ENCODE measurements around the gene KIF26B.

The KIF26B gene

GRCh38 chr1:245245021-245245667 lies 90.4 kb downstream of the KIF26B start:
- no peaks in the 10 kb centered on the region for H3K36me3 ChIP-seq (ENCODE audit: control insufficient read depth in 5 of 5, insufficient read depth in 5 of 5, low read length in 5 of 5)
- H3K27me3 ChIP-seq (ENCODE audit: control insufficient read depth in 5 of 5, insufficient read depth in 4 of 5, low read length in 5 of 5), result peaks cover 0 to 20% (median 3%) of the 10 kb centered on the region in 5 donors
- H3K9me3 ChIP-seq (ENCODE audit: control insufficient read depth in 5 of 5, low read length in 5 of 5), result peaks cover 0 to 3% (median 0%) of the 10 kb centered on the region in 5 donors
- no peak overlapping the region for H3K27ac ChIP-seq (ENCODE audit: low read depth, low read length)
- no peak overlapping the region for H3K9ac ChIP-seq (ENCODE audit: low read length in 5 of 5)
- H3K4me3 ChIP-seq (ENCODE audit: low read depth in 1 of 5, low read length in 5 of 5), result no peak overlapping the region
- no peaks in the 10 kb centered on the region for H3K4me1 ChIP-seq (ENCODE audit: control insufficient read depth in 5 of 5, insufficient read depth in 5 of 5, low read length in 5 of 5)

- H3K4me3 ChIP-seq (ENCODE audit: low read depth in 1 of 5, low read length in 5 of 5), result no peak overlapping the region
- H3K27ac ChIP-seq (ENCODE audit: low read depth, low read length), result no peak overlapping the region
- H3K4me1 ChIP-seq (ENCODE audit: control insufficient read depth in 5 of 5, insufficient read depth in 5 of 5, low read length in 5 of 5), result no peaks in the 10 kb centered on the region
- H3K36me3 ChIP-seq (ENCODE audit: control insufficient read depth in 5 of 5, insufficient read depth in 5 of 5, low read length in 5 of 5), result no peaks in the 10 kb centered on the region
- peaks cover 0 to 10% (median 2%) of the 10 kb centered on the region in 5 donors for H3K27me3 ChIP-seq (ENCODE audit: control insufficient read depth in 5 of 5, insufficient read depth in 4 of 5, low read length in 5 of 5)
- H3K9me3 ChIP-seq (ENCODE audit: control insufficient read depth in 5 of 5, low read length in 5 of 5), result peaks cover 0 to 3% (median 0%) of the 10 kb centered on the region in 5 donors
- H3K9ac ChIP-seq (ENCODE audit: low read length in 5 of 5), result no peak overlapping the region
These were observed 91.6 kb downstream of the KIF26B start for GRCh38 chr1:245246433-245246832.

- no peak overlapping the region for H3K27ac ChIP-seq (ENCODE audit: low read depth, low read length)
- H3K36me3 ChIP-seq (ENCODE audit: control insufficient read depth in 5 of 5, insufficient read depth in 5 of 5, low read length in 5 of 5), result no peaks in the 10 kb centered on the region
- H3K4me3 ChIP-seq (ENCODE audit: low read depth in 1 of 5, low read length in 5 of 5), result no peak overlapping the region
- H3K9ac ChIP-seq (ENCODE audit: low read length in 5 of 5), result no peak overlapping the region
- peaks cover 0 to 7% (median 0%) of the 10 kb centered on the region in 5 donors for H3K27me3 ChIP-seq (ENCODE audit: control insufficient read depth in 5 of 5, insufficient read depth in 4 of 5, low read length in 5 of 5)
- H3K9me3 ChIP-seq (ENCODE audit: control insufficient read depth in 5 of 5, low read length in 5 of 5), result peaks cover 0 to 3% (median 0%) of the 10 kb centered on the region in 5 donors
- H3K4me1 ChIP-seq (ENCODE audit: control insufficient read depth in 5 of 5, insufficient read depth in 5 of 5, low read length in 5 of 5), result no peaks in the 10 kb centered on the region
These were observed 92.6 kb downstream of the KIF26B start for GRCh38 chr1:245247356-245247755.

DNA sequence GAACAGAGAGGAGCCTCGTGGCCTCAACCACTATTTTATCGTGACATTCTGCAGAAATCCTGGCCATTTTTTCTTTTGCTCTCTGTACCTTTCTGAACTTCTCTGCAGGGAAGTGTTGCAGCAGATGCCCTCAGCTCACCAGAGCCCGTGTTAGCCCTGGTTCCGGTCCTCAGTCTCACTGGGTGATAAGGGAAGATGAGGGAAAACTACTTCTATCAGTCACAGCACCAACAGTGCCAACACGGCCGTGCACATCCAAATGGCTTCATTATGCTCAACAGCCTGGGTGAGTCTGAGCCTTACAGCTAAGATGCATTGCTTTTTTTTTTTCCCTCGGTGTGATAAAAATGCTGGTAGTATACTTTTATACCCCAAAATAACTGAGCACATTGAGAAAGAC lies 93.0 kb downstream of the KIF26B start:
- H3K27me3 ChIP-seq (ENCODE audit: control insufficient read depth in 5 of 5, insufficient read depth in 4 of 5, low read length in 5 of 5), result peaks cover 0 to 6% (median 0%) of the 10 kb centered on the region in 5 donors
- H3K4me1 ChIP-seq (ENCODE audit: control insufficient read depth in 5 of 5, insufficient read depth in 5 of 5, low read length in 5 of 5), result no peaks in the 10 kb centered on the region
- H3K4me3 ChIP-seq (ENCODE audit: low read depth in 1 of 5, low read length in 5 of 5), result no peak overlapping the region
- H3K9me3 ChIP-seq (ENCODE audit: control insufficient read depth in 5 of 5, low read length in 5 of 5), result peaks cover 0 to 5% (median 0%) of the 10 kb centered on the region in 5 donors
- no peak overlapping the region for H3K9ac ChIP-seq (ENCODE audit: low read length in 5 of 5)
- no peak overlapping the region for H3K27ac ChIP-seq (ENCODE audit: low read depth, low read length)
- no peaks in the 10 kb centered on the region for H3K36me3 ChIP-seq (ENCODE audit: control insufficient read depth in 5 of 5, insufficient read depth in 5 of 5, low read length in 5 of 5)

- no peaks in the 10 kb centered on the region for H3K36me3 ChIP-seq (ENCODE audit: control insufficient read depth in 5 of 5, insufficient read depth in 5 of 5, low read length in 5 of 5)
- H3K4me1 ChIP-seq (ENCODE audit: control insufficient read depth in 5 of 5, insufficient read depth in 5 of 5, low read length in 5 of 5), result no peaks in the 10 kb centered on the region
- peaks cover 0 to 4% (median 0%) of the 10 kb centered on the region in 5 donors for H3K27me3 ChIP-seq (ENCODE audit: control insufficient read depth in 5 of 5, insufficient read depth in 4 of 5, low read length in 5 of 5)
- H3K27ac ChIP-seq (ENCODE audit: low read depth, low read length), result no peak overlapping the region
- H3K9ac ChIP-seq (ENCODE audit: low read length in 5 of 5), result no peak overlapping the region
- H3K4me3 ChIP-seq (ENCODE audit: low read depth in 1 of 5, low read length in 5 of 5), result no peak overlapping the region
- H3K9me3 ChIP-seq (ENCODE audit: control insufficient read depth in 5 of 5, low read length in 5 of 5), result peaks cover 0 to 5% (median 0%) of the 10 kb centered on the region in 5 donors
These were observed 93.5 kb downstream of the KIF26B start for GRCh38 chr1:245248231-245248731.

GRCh38 chr1:245255783-245256182 lies 101.0 kb downstream of the KIF26B start:
- H3K27me3 ChIP-seq (ENCODE audit: control insufficient read depth in 5 of 5, insufficient read depth in 4 of 5, low read length in 5 of 5), result peaks cover 0 to 18% (median 0%) of the 10 kb centered on the region in 5 donors
- H3K27ac ChIP-seq (ENCODE audit: low read depth, low read length), result no peak overlapping the region
- H3K4me3 ChIP-seq (ENCODE audit: low read depth in 1 of 5, low read length in 5 of 5), result no peak overlapping the region
- H3K4me1 ChIP-seq (ENCODE audit: control insufficient read depth in 5 of 5, insufficient read depth in 5 of 5, low read length in 5 of 5), result peaks cover 0 to 4% (median 0%) of the 10 kb centered on the region in 5 donors
- H3K36me3 ChIP-seq (ENCODE audit: control insufficient read depth in 5 of 5, insufficient read depth in 5 of 5, low read length in 5 of 5), result no peaks in the 10 kb centered on the region
- H3K9ac ChIP-seq (ENCODE audit: low read length in 5 of 5), result no peak overlapping the region
- peaks cover 0 to 14% (median 0%) of the 10 kb centered on the region in 5 donors for H3K9me3 ChIP-seq (ENCODE audit: control insufficient read depth in 5 of 5, low read length in 5 of 5)

- Histone ChIP-seq H3K9ac (ENCODE audit: low read length in 5 of 5) (no peak overlapping the region), H3K27ac (ENCODE audit: low read depth, low read length) (no peak overlapping the region), H3K27me3 (ENCODE audit: control insufficient read depth in 5 of 5, insufficient read depth in 4 of 5, low read length in 5 of 5) (peaks cover 0 to 18% (median 0%) of the 10 kb centered on the region in 5 donors), H3K36me3 (ENCODE audit: control insufficient read depth in 5 of 5, insufficient read depth in 5 of 5, low read length in 5 of 5) (no peaks in the 10 kb centered on the region), H3K9me3 (ENCODE audit: control insufficient read depth in 5 of 5, low read length in 5 of 5) (peaks cover 0 to 14% (median 0%) of the 10 kb centered on the region in 5 donors), H3K4me3 (ENCODE audit: low read depth in 1 of 5, low read length in 5 of 5) (no peak overlapping the region), H3K4me1 (ENCODE audit: control insufficient read depth in 5 of 5, insufficient read depth in 5 of 5, low read length in 5 of 5) (peaks cover 0 to 4% (median 0%) of the 10 kb centered on the region in 5 donors)
These were observed 101.7 kb downstream of the KIF26B start for GRCh38 chr1:245256528-245256927.

DNA sequence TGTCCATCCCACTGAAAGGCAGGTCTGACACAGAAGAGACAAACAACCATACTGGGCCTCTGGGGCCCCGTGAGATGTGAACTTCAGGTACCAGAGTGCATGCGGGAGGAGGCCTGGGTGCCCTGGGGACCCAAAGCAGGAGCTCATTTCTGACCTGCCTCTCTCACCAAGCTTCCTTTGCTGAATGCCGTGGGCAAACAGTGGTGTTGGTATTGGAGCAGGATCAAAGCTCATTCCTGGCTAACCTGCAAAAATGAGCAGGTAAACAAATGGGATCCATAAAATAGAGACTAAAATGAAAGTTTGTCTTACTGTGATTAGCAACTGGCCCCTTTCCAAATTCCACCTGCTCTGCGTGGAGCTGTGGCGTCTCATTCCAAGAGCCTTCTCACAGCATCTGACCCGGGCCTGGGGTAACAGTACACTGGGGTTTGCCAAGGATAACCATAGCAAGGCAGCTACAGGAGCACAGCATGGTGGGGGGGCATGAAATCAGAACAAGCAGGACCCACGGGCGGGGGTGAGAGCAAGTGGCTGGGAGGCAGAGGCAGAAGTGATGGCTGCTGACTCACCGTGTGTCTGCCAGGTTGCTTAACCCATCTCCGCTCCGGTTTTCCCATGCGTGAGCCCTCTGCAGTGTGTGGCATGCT lies 103.6 kb downstream of the KIF26B start:
- Histone ChIP-seq H3K9me3 (ENCODE audit: control insufficient read depth in 5 of 5, low read length in 5 of 5) (peaks cover 0 to 9% (median 0%) of the 10 kb centered on the region in 5 donors), H3K4me1 (ENCODE audit: control insufficient read depth in 5 of 5, insufficient read depth in 5 of 5, low read length in 5 of 5) (peaks cover 0 to 4% (median 0%) of the 10 kb centered on the region in 5 donors), H3K4me3 (ENCODE audit: low read depth in 1 of 5, low read length in 5 of 5) (no peak overlapping the region), H3K9ac (ENCODE audit: low read length in 5 of 5) (no peak overlapping the region), H3K36me3 (ENCODE audit: control insufficient read depth in 5 of 5, insufficient read depth in 5 of 5, low read length in 5 of 5) (no peaks in the 10 kb centered on the region), H3K27me3 (ENCODE audit: control insufficient read depth in 5 of 5, insufficient read depth in 4 of 5, low read length in 5 of 5) (peaks cover 2 to 19% (median 8%) of the 10 kb centered on the region in 5 donors), H3K27ac (ENCODE audit: low read depth, low read length) (no peak overlapping the region)

DNA sequence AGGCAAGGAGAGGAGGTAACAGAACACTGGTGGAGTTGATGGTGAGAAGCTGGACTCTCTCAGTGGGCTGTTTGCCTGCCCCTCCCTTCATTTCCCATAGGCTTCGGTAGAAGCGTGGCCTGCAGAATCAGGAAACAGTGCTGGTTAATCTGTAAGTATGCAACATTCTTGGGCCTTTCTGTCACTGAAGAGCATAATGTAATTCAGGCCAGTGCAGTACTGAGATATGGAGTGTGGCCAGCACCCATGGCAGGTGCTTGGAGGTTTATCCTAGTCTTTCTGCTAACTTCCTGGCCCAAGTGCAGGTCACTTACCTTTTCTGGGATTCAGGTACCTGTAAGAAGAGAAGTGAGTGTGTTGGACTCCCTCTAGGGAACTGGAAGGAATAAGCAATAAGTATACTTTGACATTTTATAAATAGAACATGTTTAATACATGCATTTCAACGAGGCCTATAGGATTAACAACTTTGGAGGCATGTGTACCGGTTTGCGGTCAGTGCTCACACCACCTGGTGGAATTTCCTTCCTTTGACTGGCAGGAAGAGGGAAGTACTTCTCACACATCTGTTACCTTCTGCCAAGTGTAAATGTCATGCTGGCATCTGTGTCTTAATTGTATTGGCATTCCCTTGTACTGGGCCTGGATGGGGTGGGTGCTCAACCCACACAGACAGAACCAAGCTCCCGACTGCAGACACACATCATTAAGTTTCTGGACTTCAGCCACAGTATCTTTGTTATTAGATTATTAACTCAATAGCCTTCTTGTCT lies 105.5 kb downstream of the KIF26B start:
- peaks cover 2 to 25% (median 9%) of the 10 kb centered on the region in 5 donors for H3K27me3 ChIP-seq (ENCODE audit: control insufficient read depth in 5 of 5, insufficient read depth in 4 of 5, low read length in 5 of 5)
- H3K9me3 ChIP-seq (ENCODE audit: control insufficient read depth in 5 of 5, low read length in 5 of 5), result peaks cover 0 to 5% (median 0%) of the 10 kb centered on the region in 5 donors
- no peak overlapping the region for H3K9ac ChIP-seq (ENCODE audit: low read length in 5 of 5)
- no peak overlapping the region for H3K27ac ChIP-seq (ENCODE audit: low read depth, low read length)
- no peak overlapping the region for H3K4me3 ChIP-seq (ENCODE audit: low read depth in 1 of 5, low read length in 5 of 5)
- H3K36me3 ChIP-seq (ENCODE audit: control insufficient read depth in 5 of 5, insufficient read depth in 5 of 5, low read length in 5 of 5), result no peaks in the 10 kb centered on the region
- H3K4me1 ChIP-seq (ENCODE audit: control insufficient read depth in 5 of 5, insufficient read depth in 5 of 5, low read length in 5 of 5), result peaks cover 0 to 4% (median 0%) of the 10 kb centered on the region in 5 donors
